SU-DHL-6 (cell line): ENCODE results near the gene CLSTN2.

Source experiments
- H2AFZ ChIP-seq: fragments of 200-600 bp; sonication (generic); 2 replicates; pipeline ENCODE4 v1.6.1; 2014; ENCODE audit warnings: low read depth, mild to moderate bottlenecking, moderate library complexity, mixed read lengths, antibody characterized with exemption, low read length; ENCODE audit not compliant: severe bottlenecking
- H3F3A ChIP-seq: fragments of 200-600 bp; shearing (Covaris generic); 2 replicates; pipeline ENCODE4 v1.6.0; 2016; ENCODE audit warnings: antibody characterized with exemption, mild to moderate bottlenecking; ENCODE audit not compliant: insufficient read depth
- H3K27ac ChIP-seq: fragments of 200-600 bp; sonication (generic); 2 replicates; pipeline ENCODE4 v1.5.1; 2016; ENCODE audit warnings: low read depth, mild to moderate bottlenecking, low read length, moderate library complexity, mixed read lengths
- H3K27me3 ChIP-seq: fragments of 200-600 bp; sonication (generic), shearing (Covaris generic); 2 replicates; pipeline ENCODE4 v1.6.0; 2014; ENCODE audit warnings: mild to moderate bottlenecking, low read length
- H3K36me3 ChIP-seq: fragments of 200-600 bp; sonication (generic); 2 replicates; pipeline ENCODE4 v1.6.1; 2014; ENCODE audit warnings: mild to moderate bottlenecking, low read length, mixed read lengths
- H3K4me2 ChIP-seq: fragments of 300-600, 200-600 bp; shearing (Covaris generic), sonication (generic); 2 replicates; pipeline ENCODE4 v1.6.0; 2014; ENCODE audit warnings: low read length, low read depth, mild to moderate bottlenecking; ENCODE audit not compliant: poor library complexity, severe bottlenecking
- H3K4me3 ChIP-seq: fragments of 200-600 bp; sonication (generic); 2 replicates; pipeline ENCODE4 v1.5.1; 2014; ENCODE audit warnings: antibody characterized with exemption, low read length, mild to moderate bottlenecking, mixed read lengths; ENCODE audit not compliant: insufficient read depth, poor library complexity, severe bottlenecking
- H3K79me2 ChIP-seq: fragments of 200-600 bp; sonication (generic); 2 replicates; pipeline ENCODE4 v1.6.1; 2014; ENCODE audit warnings: mild to moderate bottlenecking, low read length, moderate library complexity; ENCODE audit not compliant: insufficient read depth
- H3K9ac ChIP-seq: fragments of 200-600 bp; sonication (generic); 2 replicates; pipeline ENCODE4 v1.7.0; 2014; ENCODE audit warnings: mild to moderate bottlenecking, low read length
- H3K9me2 ChIP-seq: fragments of 200-600 bp; sonication (generic); replicated peaks from 2 replicates; pipeline ENCODE4 v1.6.1; 2014; ENCODE audit warnings: low read length; ENCODE audit not compliant: insufficient read depth
- H3K9me3 ChIP-seq: fragments of 200-600 bp; sonication (generic); 2 replicates; pipeline ENCODE4 v1.6.1; 2014; ENCODE audit warnings: low read length, mixed read lengths; ENCODE audit not compliant: insufficient read depth
- H4K20me1 ChIP-seq: fragments of 200-600 bp; sonication (generic); 2 replicates; pipeline ENCODE4 v1.6.1; 2014; ENCODE audit warnings: low read depth, mild to moderate bottlenecking, antibody characterized with exemption, low read length, moderate library complexity, mixed read lengths
- CTCF ChIP-seq: fragments of 200-600 bp; sonication (generic); IDR thresholded peaks from one replicate; pipeline ENCODE4 v1.5.1; 2017; ENCODE audit warnings: antibody characterized with exemption, mild to moderate bottlenecking, low read length, moderate library complexity; ENCODE audit not compliant: insufficient read depth, poor library complexity, severe bottlenecking
- EZH2phosphoT487 ChIP-seq: fragments of 200-600 bp; sonication (generic), shearing (Covaris generic); conservative IDR thresholded peaks from 2 replicates; pipeline ENCODE4 v1.6.1; 2018; ENCODE audit warnings: mild to moderate bottlenecking, antibody characterized with exemption, low read length, moderate library complexity, mixed read lengths

The CLSTN2 gene

GRCh38 chr3:140522653-140523380 is 587.8 kb downstream of the CLSTN2 start:
- no peaks in the 10 kb centered on the region for H3K9me2 ChIP-seq
- H3K9me3 ChIP-seq: no peaks in the 10 kb centered on the region
- no peak overlapping the region for H3K9ac ChIP-seq
- TF ChIP-seq EZH2phosphoT487 (no peak), CTCF (no peak)
- H3K36me3 ChIP-seq: no peaks in the 10 kb centered on the region
- no peak overlapping the region for H3K27ac ChIP-seq
- H4K20me1 ChIP-seq: no peaks in the 10 kb centered on the region
- H3F3A ChIP-seq: no peaks in the 10 kb centered on the region
- H3K27me3 ChIP-seq: no peaks in the 10 kb centered on the region
- no peak overlapping the region for H2AFZ ChIP-seq
- H3K4me2 ChIP-seq: no peak overlapping the region
- H3K4me3 ChIP-seq: no peak overlapping the region
- H3K79me2 ChIP-seq: no peaks in the 10 kb centered on the region

- H3K9me2 ChIP-seq: no peaks in the 10 kb centered on the region
- H3F3A ChIP-seq: no peaks in the 10 kb centered on the region
- H3K9ac ChIP-seq: no peak overlapping the region
- no peaks in the 10 kb centered on the region for H3K79me2 ChIP-seq
- H3K36me3 ChIP-seq: no peaks in the 10 kb centered on the region
- no peaks in the 10 kb centered on the region for H4K20me1 ChIP-seq
- no peak overlapping the region for H3K4me3 ChIP-seq
- H2AFZ ChIP-seq: no peak overlapping the region
- H3K27ac ChIP-seq: no peak overlapping the region
- H3K9me3 ChIP-seq: no peaks in the 10 kb centered on the region
- no peaks in the 10 kb centered on the region for H3K27me3 ChIP-seq
- H3K4me2 ChIP-seq: no peak overlapping the region
- TF ChIP-seq CTCF (no peak), EZH2phosphoT487 (no peak)
These were observed 588.6 kb downstream of the CLSTN2 start for GRCh38 chr3:140523600-140523999.

- Histone ChIP-seq H3K36me3 (no peaks in the 10 kb centered on the region), H2AFZ (no peak overlapping the region), H4K20me1 (no peaks in the 10 kb centered on the region), H3K9me2 (no peaks in the 10 kb centered on the region), H3K27me3 (no peaks in the 10 kb centered on the region), H3K4me3 (no peak overlapping the region), H3K4me2 (no peak overlapping the region), H3F3A (no peaks in the 10 kb centered on the region), H3K27ac (no peak overlapping the region), H3K79me2 (no peaks in the 10 kb centered on the region), H3K9me3 (no peaks in the 10 kb centered on the region), H3K9ac (no peak overlapping the region)
- TF ChIP-seq CTCF (no peak), EZH2phosphoT487 (no peak)
These were observed 592.2 kb downstream of the CLSTN2 start for GRCh38 chr3:140527156-140527555.
